ENCODE data around the gene PRR18.

GRCh38 chr6:166333172-166333995 is 25.2 kb upstream of the PRR18 start:
- no peak for TF ChIP-seq EZH2 (IDR thresholded peaks at IDR 0.05; ENCODE audit: low read length, missing control alignments)
- no peak for TF ChIP-seq CTCF (conservative IDR thresholded peaks at IDR 0.05 in 1 of 2, IDR thresholded peaks at IDR 0.05 in 1 of 2; ENCODE audit: low read depth in 1 of 2, low read length in 2 of 2)

Data from fibroblast of lung (primary cell).